GM19372 (cell line): ENCODE results near the gene FXYD3.
A peak's percentile ranks its signal among the peaks of the same experiment; 100 is the strongest.
"Not testable (repeated sequence)": the region's sequence is repeated elsewhere in the genome, so short reads cannot be mapped to it uniquely, and the experiment has no call there.

Source experiments
- ATAC-seq: cut with Tn5 transposase; IDR thresholded peaks from one replicate; pipeline ENCODE4 v1.9.1; 2021; ENCODE audit warnings: mild to moderate bottlenecking, low read depth, moderate library complexity; ENCODE audit not compliant: unreplicated experiment

Gene FXYD3

GRCh38 chr19:35140962-35141836, 25.6 kb downstream of the FXYD3 start:
- ATAC-seq: peak; percentile 63

GRCh38 chr19:35141837-35142605, 26.4 kb downstream of the FXYD3 start:
- ATAC-seq: no peak

DNA sequence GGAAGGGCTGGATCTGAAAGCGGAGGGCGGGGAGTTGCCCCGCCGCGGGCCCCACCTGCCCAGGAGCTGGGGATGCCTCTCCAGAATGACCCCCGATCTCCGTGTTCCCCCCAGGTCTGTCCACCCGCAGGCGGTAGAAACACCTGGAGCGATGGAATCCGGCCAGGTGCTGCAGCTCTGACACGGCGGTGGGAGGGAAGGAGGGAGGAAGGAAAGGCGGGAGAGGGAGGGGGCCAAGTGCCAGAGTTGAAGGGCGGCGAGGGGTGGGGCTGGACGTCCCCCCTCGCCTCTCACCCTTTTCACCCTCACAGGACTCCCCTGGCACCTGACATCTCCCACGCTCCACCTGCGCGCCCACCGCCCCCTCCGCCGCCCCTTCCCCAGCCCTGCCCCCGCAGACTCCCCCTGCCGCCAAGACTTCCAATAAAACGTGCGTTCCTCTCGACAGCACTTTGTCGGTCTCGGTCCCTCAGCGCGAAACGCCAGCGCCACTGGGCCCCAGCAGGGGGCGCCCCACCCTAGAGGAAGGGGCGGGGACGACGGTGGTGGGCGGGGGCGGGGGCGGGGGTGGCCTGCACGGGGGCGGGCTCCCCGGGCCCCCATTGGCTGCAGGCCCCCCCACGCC, 27.1 kb downstream of the FXYD3 start:
- no peak for ATAC-seq

- no peak for ATAC-seq
These were observed 27.6 kb downstream of the FXYD3 start, which contains the start of gene FXYD7 for GRCh38 chr19:35143231-35143715. TSS of gene FXYD7 (plus strand) at chr19:35143255. CDS start at chr19:35143334, 79 bp downstream.

- ATAC-seq: no peak
These were observed 28.2 kb downstream of the FXYD3 start for GRCh38 chr19:35143818-35144217.

GRCh38 chr19:35144259-35144599, 28.6 kb downstream of the FXYD3 start:
- no peak for ATAC-seq

DNA sequence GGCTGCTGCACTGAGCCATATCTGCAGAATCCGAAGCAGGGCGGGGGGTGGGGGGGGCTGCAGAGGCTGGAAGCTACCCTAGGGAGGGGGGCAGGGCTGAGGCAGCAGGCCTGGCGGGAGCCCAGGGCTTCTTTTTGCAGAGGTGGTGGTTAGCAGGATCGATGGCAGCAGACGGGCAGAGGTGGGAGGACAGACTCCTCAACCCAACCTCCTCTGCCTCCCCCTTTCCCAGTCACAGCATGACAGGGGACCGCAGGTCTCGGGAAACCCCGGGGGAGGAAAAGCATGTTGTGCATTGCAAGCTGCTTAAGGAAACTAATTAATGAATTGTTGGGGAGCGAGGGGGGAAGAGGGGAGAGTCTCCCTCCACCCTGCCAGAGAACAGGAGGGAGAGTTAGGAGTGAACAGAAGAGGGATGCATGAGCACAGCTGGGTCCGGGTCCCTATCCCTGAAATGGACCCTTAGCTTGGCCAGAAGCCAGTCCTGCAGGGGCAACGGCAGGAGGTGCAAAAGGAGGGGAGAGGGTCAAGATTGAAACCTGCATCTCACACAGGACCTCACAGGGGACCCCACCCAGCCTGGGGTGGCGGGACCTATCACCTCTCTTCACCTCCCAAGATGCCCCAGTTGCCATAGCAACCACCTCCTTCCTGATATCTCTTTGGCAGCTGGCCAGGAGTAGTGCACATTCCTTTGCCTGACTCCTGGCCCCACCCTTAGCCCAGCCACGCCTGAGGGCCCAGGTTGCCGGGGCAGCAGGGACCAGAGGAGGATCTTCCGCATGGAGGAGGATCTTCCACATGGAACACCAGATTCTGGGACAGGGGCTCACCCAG, 29.2 kb downstream of the FXYD3 start:
- no peak for ATAC-seq

GRCh38 chr19:35146746-35147459, 31.3 kb downstream of the FXYD3 start:
- no peak for ATAC-seq

- no peak for ATAC-seq
These were observed 33.8 kb downstream of the FXYD3 start for GRCh38 chr19:35149463-35149862.

GRCh38 chr19:35150445-35150844, 34.8 kb downstream of the FXYD3 start:
- ATAC-seq: no peak

DNA sequence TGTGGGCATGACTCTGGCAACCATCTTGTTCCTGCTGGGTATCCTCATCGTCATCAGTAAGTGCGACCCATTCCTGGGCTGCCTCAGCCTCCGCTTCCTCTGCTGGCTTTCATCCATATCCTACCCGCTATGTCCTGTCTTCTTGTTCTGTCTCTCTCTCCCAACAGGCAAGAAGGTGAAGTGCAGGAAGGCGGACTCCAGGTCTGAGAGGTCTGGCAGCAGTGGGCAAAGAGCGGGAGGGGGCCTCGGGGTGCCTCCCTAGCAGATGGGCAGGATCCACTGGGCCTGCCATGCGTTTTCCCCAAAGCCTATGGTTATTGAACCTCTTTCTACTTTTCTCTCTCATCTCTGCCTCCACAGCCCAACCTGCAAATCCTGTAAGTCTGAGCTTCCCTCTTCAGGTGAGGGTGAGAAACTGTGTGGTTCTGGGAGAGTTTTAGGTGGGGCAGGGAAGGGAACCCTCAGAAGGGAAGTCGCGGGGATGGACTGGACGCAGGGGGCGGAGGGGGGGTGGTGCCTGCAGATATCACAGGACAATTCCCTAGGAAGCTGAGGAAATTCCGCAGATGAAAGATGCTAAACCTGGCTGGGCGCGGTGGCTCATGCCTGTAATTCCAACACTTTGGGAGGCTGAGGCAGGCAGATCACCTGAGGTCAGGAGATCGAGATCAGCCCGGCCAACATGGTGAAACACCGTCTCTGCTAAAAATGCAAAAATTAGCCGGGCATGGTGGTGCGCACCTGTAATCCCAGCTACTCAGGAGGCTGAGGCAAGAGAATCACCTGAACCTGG, 35.8 kb downstream of the FXYD3 start:
- ATAC-seq: no peak

GRCh38 chr19:35153129-35153522, 37.5 kb downstream of the FXYD3 start:
- ATAC-seq: not testable (repeated sequence)

GRCh38 chr19:35153701-35154524, 38.3 kb downstream of the FXYD3 start:
- ATAC-seq: no peak

GRCh38 chr19:35154525-35155406, 39.1 kb downstream of the FXYD3 start, which contains the start of gene FXYD5:
TSS of gene FXYD5 (plus strand) at chr19:35154735. CDS start at chr19:35155551, 816 bp downstream.
- ATAC-seq: no peak

- ATAC-seq: no peak
These were observed 39.8 kb downstream of the FXYD3 start for GRCh38 chr19:35155441-35155840.

DNA sequence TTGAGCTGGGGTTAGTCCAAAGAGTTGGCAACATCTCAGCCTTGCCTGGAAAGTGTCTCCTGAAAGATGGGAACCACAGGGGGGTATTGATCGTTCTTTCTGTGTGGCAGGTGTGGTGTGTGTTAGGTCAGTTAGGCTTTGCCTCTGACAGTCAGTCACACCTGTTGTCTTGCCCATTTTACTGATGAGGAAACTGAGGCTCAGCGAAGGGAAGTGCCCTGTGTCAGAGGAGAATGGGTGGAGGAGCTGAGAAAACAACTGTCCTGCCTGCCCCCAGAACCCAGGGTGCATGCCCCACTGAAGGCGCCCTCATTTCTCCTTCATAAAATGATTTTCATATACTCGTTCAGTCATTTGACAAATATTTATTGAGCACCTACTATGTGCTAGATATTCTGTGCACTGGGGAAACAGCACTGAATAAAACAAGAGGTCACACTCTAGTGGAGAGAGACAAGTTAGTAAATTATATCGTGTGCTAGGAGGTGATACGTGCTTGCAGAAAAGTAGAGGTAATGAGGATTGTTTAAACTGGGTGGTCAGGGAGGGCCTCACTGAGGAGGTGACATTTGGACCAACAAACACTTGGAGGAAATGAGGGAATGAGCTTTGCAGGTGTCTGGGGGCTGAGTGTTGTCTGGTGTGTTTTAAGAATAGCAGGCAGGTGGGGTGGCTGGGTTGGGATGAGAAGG, 40.5 kb downstream of the FXYD3 start:
- no peak for ATAC-seq
